IMR-90 (cell line): Measurements from ENCODE around the gene INMT. TPM values are rescaled to one million over a fixed set of nuclear protein-coding genes. Genes with fewer than 3 reads are reported as not detected.

Experiments used
- ATAC-seq: fragments of 200-7000 bp; cut with Tn5 transposase; 2 replicates; pipeline ENCODE4 v1.9.1; 2020; ENCODE audit warnings: low read depth, mild to moderate bottlenecking, moderate library complexity
- BruUV-seq: library from RNA; stranded (reverse); fragments of 400-500 nt; replicated peaks from 2 replicates; lab custom pipeline; 2021; lab: Mats Ljungman, UMichigan
- CTCF ChIA-PET: fragments of 300-600 bp; formaldehyde crosslinking; extraction: SDS; loops from one replicate; lab custom pipeline; 2021; ENCODE audit warnings: antibody characterized with exemption; lab: Yijun Ruan, JAX
- POLR2A ChIA-PET: fragments of 300-600 bp; sonication (Branson Sonifier 250); formaldehyde crosslinking; loops from one replicate; lab custom pipeline; 2022; ENCODE audit warnings: antibody characterized with exemption; ENCODE audit not compliant: unreplicated experiment; lab: Charles Lee
- DNase-seq: peaks from one replicate; pipeline ENCODE4 v3.0.0; 2013
- H2AFZ ChIP-seq: replicated peaks from 2 replicates; pipeline ENCODE3; 2013; ENCODE audit warnings: low read length, mild to moderate bottlenecking; ENCODE audit not compliant: poor library complexity
- H2AK5ac ChIP-seq: 2 replicates; pipeline ENCODE4 v1.6.1; 2013; ENCODE audit warnings: low read depth, low read length, inconsistent platforms
- H2AK9ac ChIP-seq: replicated peaks from 2 replicates; pipeline ENCODE3; 2013; ENCODE audit warnings: mild to moderate bottlenecking, low read depth, low read length, moderate library complexity; ENCODE audit not compliant: poor library complexity
- H2BK120ac ChIP-seq: 2 replicates; pipeline ENCODE4 v1.6.1; 2013; ENCODE audit warnings: low read depth, low read length, inconsistent platforms
- H2BK15ac ChIP-seq: 3 replicates; pipeline ENCODE4 v1.6.1; 2013; ENCODE audit warnings: low read depth, low read length, inconsistent platforms
- H2BK20ac ChIP-seq: 2 replicates; pipeline ENCODE4 v1.6.1; 2013; ENCODE audit warnings: low read depth, mild to moderate bottlenecking, inconsistent platforms, low read length, moderate library complexity
- H2BK5ac ChIP-seq: 2 replicates; pipeline ENCODE4 v1.6.1; 2013; ENCODE audit warnings: mild to moderate bottlenecking, low read depth, low read length, inconsistent platforms; ENCODE audit not compliant: poor library complexity, severe bottlenecking
- H3K14ac ChIP-seq: replicated peaks from 2 replicates; pipeline ENCODE4 v1.6.1; 2013; ENCODE audit warnings: low read depth, low read length, inconsistent platforms
- H3K18ac ChIP-seq: 2 replicates; pipeline ENCODE4 v1.6.1; 2013; ENCODE audit warnings: low read depth, low read length, control low read depth
- H3K23ac ChIP-seq: 2 replicates; pipeline ENCODE4 v1.6.1; 2013; ENCODE audit warnings: low read depth, low read length, inconsistent platforms
- H3K27ac ChIP-seq: 2 replicates; pipeline ENCODE4 v1.5.1; 2013; ENCODE audit warnings: mild to moderate bottlenecking, control low read depth, low read length; ENCODE audit not compliant: insufficient read depth
- H3K27me3 ChIP-seq: 2 replicates; pipeline ENCODE4 v1.6.1; 2013; ENCODE audit warnings: low read length; ENCODE audit not compliant: control insufficient read depth, insufficient read depth
- H3K36me3 ChIP-seq: 2 replicates; pipeline ENCODE4 v1.6.1; 2013; ENCODE audit warnings: low read length, mixed read lengths; ENCODE audit not compliant: control insufficient read depth, insufficient read depth
- H3K4ac ChIP-seq: 2 replicates; pipeline ENCODE4 v1.6.1; 2013; ENCODE audit warnings: low read depth, low read length, inconsistent platforms
- H3K4me1 ChIP-seq: 2 replicates; pipeline ENCODE4 v1.6.1; 2013; ENCODE audit warnings: low read length, mixed read lengths; ENCODE audit not compliant: control insufficient read depth, insufficient read depth
- H3K4me2 ChIP-seq: 2 replicates; pipeline ENCODE4 v1.6.1; 2013; ENCODE audit warnings: low read depth, mild to moderate bottlenecking, control low read depth, low read length, moderate library complexity
- H3K4me3 ChIP-seq: 2 replicates; pipeline ENCODE4 v1.5.1; 2013; ENCODE audit warnings: low read depth, mild to moderate bottlenecking, control low read depth, low read length, moderate library complexity; ENCODE audit not compliant: insufficient read depth
- H3K56ac ChIP-seq: 2 replicates; pipeline ENCODE4 v1.6.1; 2013; ENCODE audit warnings: low read length, inconsistent platforms; ENCODE audit not compliant: insufficient read depth; ENCODE audit errors: extremely low read depth
- H3K79me1 ChIP-seq, 2 experiments: 2 replicates each; pipeline ENCODE4 v1.6.1; 2013; ENCODE audit warnings: low read length in 2 of 2, inconsistent platforms in 1 of 2, low read depth in 1 of 2
- H3K9ac ChIP-seq: 2 replicates; pipeline ENCODE4 v1.6.1; 2013; ENCODE audit warnings: low read depth, low read length, control low read depth
- H3K9me1 ChIP-seq: 2 replicates; pipeline ENCODE4 v1.6.1; 2013; ENCODE audit warnings: low read length, inconsistent platforms; ENCODE audit not compliant: insufficient read depth
- H3K9me3 ChIP-seq: 2 replicates; pipeline ENCODE4 v1.6.1; 2013; ENCODE audit warnings: low read length; ENCODE audit not compliant: control insufficient read depth, insufficient read depth
- H4K20me1 ChIP-seq: 2 replicates; pipeline ENCODE4 v1.6.1; 2013; ENCODE audit warnings: low read length, inconsistent platforms; ENCODE audit not compliant: insufficient read depth
- H4K5ac ChIP-seq: 2 replicates; pipeline ENCODE4 v1.6.1; 2013; ENCODE audit warnings: mild to moderate bottlenecking, low read depth, low read length, control low read depth
- H4K8ac ChIP-seq, 2 experiments: 2 replicates each; pipeline ENCODE4 v1.6.1; 2013; ENCODE audit warnings: low read depth in 2 of 2, low read length in 2 of 2, control low read depth in 1 of 2, inconsistent platforms in 1 of 2
- H4K91ac ChIP-seq: 2 replicates; pipeline ENCODE4 v1.6.1; 2013; ENCODE audit warnings: low read depth, low read length, inconsistent platforms; ENCODE audit not compliant: insufficient read depth
- BHLHE40 ChIP-seq: fragments of 150-350 bp; IDR thresholded peaks from 2 replicates; pipeline ENCODE4 v1.6.1; 2016; ENCODE audit warnings: mild to moderate bottlenecking, low read depth, low read length
- ELK1 ChIP-seq: fragments of 150-350 bp; IDR thresholded peaks from 2 replicates; pipeline ENCODE4 v1.6.1; 2016; ENCODE audit warnings: low read depth, mild to moderate bottlenecking, low read length, moderate library complexity, borderline replicate concordance
- FOS ChIP-seq: fragments of 150-350 bp; IDR thresholded peaks from 2 replicates; pipeline ENCODE4 v1.6.1; 2016; ENCODE audit warnings: low read depth, low read length
- MAFK ChIP-seq: IDR thresholded peaks from 2 replicates; pipeline ENCODE4 v1.6.1; 2012; ENCODE audit warnings: low read depth, low read length, improper control_type of control experiment
- MXI1 ChIP-seq: IDR thresholded peaks from 2 replicates; pipeline ENCODE4 v1.6.1; 2012; ENCODE audit warnings: low read depth, mild to moderate bottlenecking, low read length, moderate library complexity, borderline replicate concordance
- RCOR1 ChIP-seq: IDR thresholded peaks from 2 replicates; pipeline ENCODE4 v1.6.1; 2012; ENCODE audit warnings: mild to moderate bottlenecking, low read length, improper control_type of control experiment; ENCODE audit not compliant: insufficient replicate concordance
- WGBS, 2 experiments: methylation state at CpG; one replicate each; pipeline versions ENCODE4 v1.1.5 to v1.1.7; 2013; ENCODE audit warnings: missing lambda C conversion rate in 2 of 2; ENCODE audit not compliant: insufficient read length in 1 of 2; ENCODE audit errors: extremely low coverage in 2 of 2; 5-methylcytosine and 5-hydroxymethylcytosine counted together
- dilution Hi-C: fragments of 300-500 bp; cut with HindIII; formaldehyde crosslinking; loops from one replicate; pipeline ENCODE4 v1.14.3; 2018; ENCODE audit warnings: low sequenced_read_pairs; ENCODE audit not compliant: unreplicated experiment
- in situ Hi-C: fragments of 300-500 bp; cut with MboI; formaldehyde crosslinking; loops from 3 replicates; pipeline ENCODE4 v1.14.3; 2019; ENCODE audit warnings: low sequenced_read_pairs, inconsistent platforms, mixed read lengths
- intact Hi-C: fragments of 100-400 bp; cut with micrococcal nuclease; formaldehyde crosslinking; loops from 2 replicates; pipeline ENCODE4 v1.10.0; 2022
- polyA plus RNA-seq, 3 experiments: library from polyadenylated mRNA; depleted of rRNA; stranded (reverse); fragments of >200 nt; gene quantifications; 2 replicates each; pipeline ENCODE4 v1.2.3, GENCODE V29; 2012; ENCODE audit warnings: low replicate concordance in 1 of 3
- total RNA-seq: library from RNA; depleted of rRNA; stranded (reverse); fragments of >200 nt; gene quantifications from 2 replicates; pipeline ENCODE4 v1.2.3, GENCODE V29; 2012

The INMT gene
- total and polyA plus RNA-seq, 2 of the 4 experiments (the other 2 are of a cell fraction): 0.39 to 2.2 TPM

- ChIA-PET CTCF (no interaction called here), POLR2A (no interaction called here)
- peak overlapping the region; percentile 37 for H2BK5ac ChIP-seq
- no peak overlapping the region for H3K14ac ChIP-seq
- H3K27ac ChIP-seq: no peak overlapping the region
- 75 to 100% methylated on average over 1 of the region's 4 CpGs for WGBS, 2 experiments
- peak overlapping the region; percentile 26; the same call in 1 of the 2 replicates for H3K18ac ChIP-seq
- no peak for TF ChIP-seq MXI1
- no peak for TF ChIP-seq MAFK
- TF ChIP-seq RCOR1: no peak
- no peak for TF ChIP-seq FOS
- TF ChIP-seq BHLHE40: no peak
- TF ChIP-seq ELK1: no peak
- H3K4ac ChIP-seq: peak overlapping the region; percentile 49
- no peak overlapping the region for H3K4me2 ChIP-seq
- peak overlapping the region; percentile 74 for H4K91ac ChIP-seq
- dilution Hi-C loops (no loop called here), in situ Hi-C loops (loop anchor here (5.0 kb wide), 3 partner anchors 174 to 934 kb away; no protein-coding TSS in a partner anchor), intact Hi-C loops (loop anchor here (10.0 kb wide), 3 partner anchors 642 to 1402 kb away; no protein-coding TSS in a partner anchor)
- H2AK5ac ChIP-seq: peak overlapping the region; percentile 85
- BruUV-seq: no TSS peak
- peaks cover 34% of the 10 kb centered on the region for H3K4me1 ChIP-seq
- H3K23ac ChIP-seq: no peak overlapping the region
- H3K36me3 ChIP-seq: no peaks in the 10 kb centered on the region
- DNase-seq (no peak), ATAC-seq (no peak)
- no peak overlapping the region for H3K4me3 ChIP-seq
- H2BK15ac ChIP-seq: peak overlapping the region; percentile 88
- H3K79me1 ChIP-seq: peaks cover 2 to 27% of the 10 kb centered on the region in 2 experiments; a peak in 3 of 4 replicates
- peaks cover 4% of the 10 kb centered on the region; the same call in 1 of the 2 replicates for H3K27me3 ChIP-seq
- H2AK9ac ChIP-seq: no peak overlapping the region
- H3K9me3 ChIP-seq: no peaks in the 10 kb centered on the region
- no peak overlapping the region for H4K8ac ChIP-seq
- peak overlapping the region; percentile 65 for H2BK120ac ChIP-seq
- H3K9me1 ChIP-seq: peaks cover 35% of the 10 kb centered on the region
- H3K56ac ChIP-seq: no peak overlapping the region
- no peak overlapping the region for H2AFZ ChIP-seq
- H4K5ac ChIP-seq: no peak overlapping the region
- peaks cover 11% of the 10 kb centered on the region; the same call in 1 of the 2 replicates for H4K20me1 ChIP-seq
- H3K9ac ChIP-seq: no peak overlapping the region
- H2BK20ac ChIP-seq: peak overlapping the region; percentile 89
Observed at GRCh38 chr7:30802812-30803211, 50.9 kb downstream of the INMT start.
